ENCODE results near the gene RNF141. TPM values are rescaled to one million over a fixed set of nuclear protein-coding genes. Genes with fewer than 3 reads are reported as not detected.

RNF141 gene
- polyA plus RNA-seq, 1 of the 3 experiments (the other 2 are of a cell fraction) = 6.9 TPM

- no peaks in the 10 kb centered on the region for H3F3A ChIP-seq (replicated peaks; ENCODE audit: insufficient read depth)
- H4K20me1 ChIP-seq (ENCODE audit: insufficient read depth) = no peaks in the 10 kb centered on the region
- H3K4me1 ChIP-seq (ENCODE audit: control insufficient read depth in 1 of 2, insufficient read depth in 2 of 2, low read depth in 1 of 2, low read length in 1 of 2) = no peaks in the 10 kb centered on the region; a peak in 1 of 4 replicates
- ChIA-PET POLR2A (no interaction called here), CTCF (interaction anchor here (1.1 kb wide), 1 partner anchor 9 kb away, joined by 4 read pairs; no protein-coding TSS in a partner anchor)
- H3K36me3 ChIP-seq (replicated peaks in 1 of 2; ENCODE audit: control insufficient read depth in 1 of 2, insufficient read depth in 2 of 2, low read length in 1 of 2) = no peaks in the 10 kb centered on the region
- no peak overlapping the region for H3K4me2 ChIP-seq
- H3K79me2 ChIP-seq (ENCODE audit: insufficient read depth) = no peaks in the 10 kb centered on the region
- no peak overlapping the region for H3K4me3 ChIP-seq (ENCODE audit: low read depth in 2 of 2, low read length in 1 of 2)
- no peaks in the 10 kb centered on the region for H3K27me3 ChIP-seq (ENCODE audit: insufficient read depth)
- H2AFZ ChIP-seq (ENCODE audit: low read depth) = no peak overlapping the region
- no peak for DNase-seq
- 85% methylated on average over 3 of the region's 3 CpGs for WGBS (ENCODE audit: low lambda C conversion rate)
- TF ChIP-seq ELF1 (IDR thresholded peaks at IDR 0.05) = no peak
- TF ChIP-seq, protein P1, sequence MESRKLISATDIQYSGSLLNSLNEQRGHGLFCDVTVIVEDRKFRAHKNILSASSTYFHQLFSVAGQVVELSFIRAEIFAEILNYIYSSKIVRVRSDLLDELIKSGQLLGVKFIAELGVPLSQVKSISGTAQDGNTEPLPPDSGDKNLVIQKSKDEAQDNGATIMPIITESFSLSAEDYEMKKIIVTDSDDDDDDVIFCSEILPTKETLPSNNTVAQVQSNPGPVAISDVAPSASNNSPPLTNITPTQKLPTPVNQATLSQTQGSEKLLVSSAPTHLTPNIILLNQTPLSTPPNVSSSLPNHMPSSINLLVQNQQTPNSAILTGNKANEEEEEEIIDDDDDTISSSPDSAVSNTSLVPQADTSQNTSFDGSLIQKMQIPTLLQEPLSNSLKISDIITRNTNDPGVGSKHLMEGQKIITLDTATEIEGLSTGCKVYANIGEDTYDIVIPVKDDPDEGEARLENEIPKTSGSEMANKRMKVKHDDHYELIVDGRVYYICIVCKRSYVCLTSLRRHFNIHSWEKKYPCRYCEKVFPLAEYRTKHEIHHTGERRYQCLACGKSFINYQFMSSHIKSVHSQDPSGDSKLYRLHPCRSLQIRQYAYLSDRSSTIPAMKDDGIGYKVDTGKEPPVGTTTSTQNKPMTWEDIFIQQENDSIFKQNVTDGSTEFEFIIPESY (IDR thresholded peaks at IDR 0.05; ENCODE audit: borderline replicate concordance, low read depth) = no peak
- no peak for TF ChIP-seq RCOR1 (IDR thresholded peaks at IDR 0.05; ENCODE audit: low read length)
- TF ChIP-seq IRF3 (IDR thresholded peaks at IDR 0.05; ENCODE audit: low read depth, low read length) = no peak
- no peak for TF ChIP-seq RXRA (IDR thresholded peaks at IDR 0.05; ENCODE audit: borderline replicate concordance, low read depth)
- TF ChIP-seq, protein P2, sequence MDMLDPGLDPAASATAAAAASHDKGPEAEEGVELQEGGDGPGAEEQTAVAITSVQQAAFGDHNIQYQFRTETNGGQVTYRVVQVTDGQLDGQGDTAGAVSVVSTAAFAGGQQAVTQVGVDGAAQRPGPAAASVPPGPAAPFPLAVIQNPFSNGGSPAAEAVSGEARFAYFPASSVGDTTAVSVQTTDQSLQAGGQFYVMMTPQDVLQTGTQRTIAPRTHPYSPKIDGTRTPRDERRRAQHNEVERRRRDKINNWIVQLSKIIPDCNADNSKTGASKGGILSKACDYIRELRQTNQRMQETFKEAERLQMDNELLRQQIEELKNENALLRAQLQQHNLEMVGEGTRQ (IDR thresholded peaks at IDR 0.05; ENCODE audit: borderline replicate concordance, low read depth, low read length) = no peak
- TF ChIP-seq, protein P3, sequence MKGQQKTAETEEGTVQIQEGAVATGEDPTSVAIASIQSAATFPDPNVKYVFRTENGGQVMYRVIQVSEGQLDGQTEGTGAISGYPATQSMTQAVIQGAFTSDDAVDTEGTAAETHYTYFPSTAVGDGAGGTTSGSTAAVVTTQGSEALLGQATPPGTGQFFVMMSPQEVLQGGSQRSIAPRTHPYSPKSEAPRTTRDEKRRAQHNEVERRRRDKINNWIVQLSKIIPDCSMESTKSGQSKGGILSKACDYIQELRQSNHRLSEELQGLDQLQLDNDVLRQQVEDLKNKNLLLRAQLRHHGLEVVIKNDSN (IDR thresholded peaks at IDR 0.05; ENCODE audit: borderline replicate concordance, low read depth) = no peak
- TF ChIP-seq EP300 (IDR thresholded peaks at IDR 0.05; ENCODE audit: borderline replicate concordance in 1 of 2, low read depth in 1 of 2, low read length in 1 of 2) = no peak
- no peak overlapping the region for H3K9ac ChIP-seq
- H3K9me3 ChIP-seq = no peaks in the 10 kb centered on the region
- no peaks in the 10 kb centered on the region for H3K9me2 ChIP-seq
- no peak overlapping the region for H3K27ac ChIP-seq (ENCODE audit: low read depth in 2 of 2, low read length in 1 of 2)
Observed at GRCh38 chr11:10558288-10558687, 17.3 kb upstream of the RNF141 start.

DNA sequence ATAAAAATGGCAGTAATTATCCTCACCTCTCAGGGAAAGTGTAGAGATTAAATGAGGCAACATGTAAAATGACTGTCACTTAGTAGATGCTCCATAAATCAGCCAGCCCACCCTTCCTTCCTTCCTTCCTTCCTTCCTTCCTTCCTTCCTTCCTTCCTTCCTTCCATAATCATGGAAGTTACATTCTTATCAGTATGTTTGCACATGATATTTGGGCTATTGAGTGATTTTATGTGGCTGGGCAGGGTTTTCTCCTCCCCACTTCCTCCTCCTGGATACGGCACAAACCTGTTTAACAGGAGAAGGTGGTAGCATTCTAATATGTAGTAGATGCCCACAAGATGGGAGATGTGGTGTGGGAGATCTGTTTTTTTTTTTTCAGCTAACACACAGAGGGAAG is 15.6 kb upstream of the RNF141 start:
- H3K9me2 ChIP-seq = no peaks in the 10 kb centered on the region
- H3K36me3 ChIP-seq (replicated peaks in 1 of 2; ENCODE audit: control insufficient read depth in 1 of 2, insufficient read depth in 2 of 2, low read length in 1 of 2) = no peaks in the 10 kb centered on the region
- CTCF ChIA-PET = no interaction called here
- H4K20me1 ChIP-seq (ENCODE audit: insufficient read depth) = no peaks in the 10 kb centered on the region
- no peaks in the 10 kb centered on the region for H3F3A ChIP-seq (replicated peaks; ENCODE audit: insufficient read depth)
- 83% methylated on average over 1 of the region's 1 CpG for WGBS (ENCODE audit: low lambda C conversion rate)
- H3K4me3 ChIP-seq (ENCODE audit: low read depth in 2 of 2, low read length in 1 of 2) = no peak overlapping the region
- TF ChIP-seq RFX5 (IDR thresholded peaks at IDR 0.05; ENCODE audit: low read length) (no peak), IRF3 (IDR thresholded peaks at IDR 0.05; ENCODE audit: low read depth, low read length) (no peak), SIN3A (IDR thresholded peaks at IDR 0.05; ENCODE audit: borderline replicate concordance, low read depth, low read length) (no peak), PBX3 (IDR thresholded peaks at IDR 0.05) (no peak), RXRA (IDR thresholded peaks at IDR 0.05; ENCODE audit: borderline replicate concordance, low read depth) (no peak), MXI1 (IDR thresholded peaks at IDR 0.05; ENCODE audit: low read depth, low read length) (no peak)
- TF ChIP-seq, protein P1 (IDR thresholded peaks at IDR 0.05; ENCODE audit: borderline replicate concordance, low read depth) = no peak
- TF ChIP-seq, protein P2 (IDR thresholded peaks at IDR 0.05; ENCODE audit: borderline replicate concordance, low read depth, low read length) = no peak
- no peaks in the 10 kb centered on the region; a peak in 1 of 4 replicates for H3K4me1 ChIP-seq (ENCODE audit: control insufficient read depth in 1 of 2, insufficient read depth in 2 of 2, low read depth in 1 of 2, low read length in 1 of 2)
- no peak overlapping the region for H2AFZ ChIP-seq (ENCODE audit: low read depth)
- no peaks in the 10 kb centered on the region for H3K9me3 ChIP-seq
- no peak for DNase-seq
- POLR2A ChIA-PET = no interaction called here
- H3K27ac ChIP-seq (ENCODE audit: low read depth in 2 of 2, low read length in 1 of 2) = no peak overlapping the region
- H3K27me3 ChIP-seq (ENCODE audit: insufficient read depth) = no peaks in the 10 kb centered on the region
- no peaks in the 10 kb centered on the region for H3K79me2 ChIP-seq (ENCODE audit: insufficient read depth)
- H3K9ac ChIP-seq = no peak overlapping the region
- no peak overlapping the region for H3K4me2 ChIP-seq

Data from SK-N-SH (cell line).